GM19328 (cell line): ENCODE measurements around the gene GPC3.
"Not testable (repeated sequence)": the region's sequence is repeated elsewhere in the genome, so short reads cannot be mapped to it uniquely, and the experiment has no call there.

ENCODE experiments used
- ATAC-seq: cut with Tn5 transposase; IDR thresholded peaks from one replicate; pipeline ENCODE4 v1.9.1; 2021; ENCODE audit warnings: mild to moderate bottlenecking, moderate library complexity; ENCODE audit not compliant: unreplicated experiment

The GPC3 gene

DNA sequence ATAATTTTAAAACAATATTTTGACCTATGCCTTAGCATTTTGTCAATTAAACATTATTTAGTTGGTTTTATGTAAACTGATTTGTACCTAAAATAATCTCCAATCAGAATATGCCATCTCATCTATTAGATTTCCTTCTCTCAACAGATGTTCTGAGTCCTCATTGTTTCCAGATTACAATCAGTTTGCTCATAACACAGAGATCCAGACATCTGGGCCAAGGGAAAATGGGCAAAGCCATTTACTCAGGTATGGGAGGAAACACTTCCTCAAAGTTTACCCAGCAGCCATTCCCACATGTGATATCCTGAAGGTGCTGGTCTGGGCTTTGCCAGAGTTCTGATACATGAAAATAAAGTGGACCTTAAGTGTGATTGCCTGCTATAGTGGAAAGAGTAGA is 352.2 kb downstream of the GPC3 start:
- no peak for ATAC-seq

DNA sequence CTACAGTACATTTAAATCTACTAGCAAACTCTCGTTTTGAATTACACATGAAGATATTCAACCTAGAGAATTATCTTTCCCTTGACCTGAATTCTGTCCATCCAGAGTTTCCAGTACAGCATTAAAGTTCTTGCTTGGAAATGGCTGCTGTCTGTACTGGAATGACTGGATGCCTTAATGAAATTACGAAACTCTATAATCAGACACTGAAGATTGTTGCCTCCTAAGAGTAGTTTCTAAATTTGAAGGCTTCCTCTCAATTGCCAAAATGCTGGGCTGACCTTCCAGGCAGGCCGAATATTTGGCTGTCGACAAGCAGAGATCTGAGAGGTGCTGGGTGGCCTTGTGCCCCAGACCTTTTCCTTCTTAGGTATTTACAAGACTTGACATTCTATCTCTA is 355.0 kb downstream of the GPC3 start:
- no peak for ATAC-seq

- ATAC-seq: no peak
Observed at GRCh38 chrX:133627673-133628072, 357.7 kb downstream of the GPC3 start.

GRCh38 chrX:133621384-133621783 is 364.0 kb downstream of the GPC3 start:
- not testable (repeated sequence) for ATAC-seq

GRCh38 chrX:133611676-133612075 is 373.7 kb downstream of the GPC3 start:
- ATAC-seq: no peak

DNA sequence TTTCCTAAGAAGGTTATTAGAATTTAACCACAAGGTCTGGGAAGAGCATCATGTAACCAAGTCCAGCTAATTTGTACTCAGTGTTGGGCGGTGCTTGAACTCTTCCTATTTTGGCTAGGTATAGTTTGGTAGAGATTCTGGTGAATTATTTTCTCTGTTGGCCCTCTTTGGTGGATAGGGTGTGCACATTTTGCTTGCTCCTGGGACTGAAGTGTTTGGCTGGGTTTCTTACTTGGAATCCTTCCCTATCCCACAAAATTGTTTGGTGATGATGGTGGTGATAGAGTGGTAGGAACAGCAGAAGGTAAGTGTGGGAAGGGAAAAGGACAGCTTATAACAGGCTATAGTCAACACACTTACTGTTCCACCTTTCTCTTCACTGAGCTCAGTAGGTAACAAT is 375.3 kb downstream of the GPC3 start:
- ATAC-seq: no peak

DNA sequence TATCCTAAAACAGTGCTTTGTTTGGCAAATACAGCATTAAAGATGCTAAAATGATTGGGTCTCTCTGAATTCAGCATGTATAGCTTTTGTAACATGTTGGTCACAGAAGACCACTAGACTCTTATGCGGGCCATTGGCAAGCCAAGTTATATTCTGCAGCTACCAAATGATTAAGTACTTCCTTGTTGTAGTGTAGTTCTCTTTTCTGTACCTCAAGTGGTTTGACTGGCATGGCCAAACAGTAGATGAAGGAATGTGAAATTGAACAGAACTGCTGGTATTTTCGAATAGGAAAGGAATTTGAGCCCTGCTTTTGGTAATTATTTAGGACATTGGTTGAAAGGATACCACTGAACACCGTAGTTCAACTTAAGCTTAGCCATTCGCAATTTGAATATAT is 376.2 kb downstream of the GPC3 start:
- no peak for ATAC-seq

DNA sequence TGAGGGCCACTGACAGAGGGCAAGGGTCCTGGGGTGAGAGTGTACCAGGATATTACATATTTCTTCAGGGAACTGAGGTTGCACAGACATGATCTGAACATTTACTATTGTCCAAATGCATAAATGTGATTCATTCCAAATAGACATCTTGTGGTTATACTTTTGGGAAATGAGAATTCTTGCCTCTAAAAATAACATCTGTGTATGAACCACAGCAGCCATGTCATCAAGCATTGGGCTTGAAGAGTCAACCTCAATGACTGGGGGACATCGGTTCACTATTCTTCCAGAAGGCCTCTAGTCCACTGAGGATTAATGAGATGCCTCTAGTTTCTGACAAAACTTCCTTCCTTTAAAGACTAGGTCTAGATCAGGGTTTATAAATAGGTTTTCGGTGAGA is 377.0 kb downstream of the GPC3 start:
- no peak for ATAC-seq

- ATAC-seq: no peak
Observed at GRCh38 chrX:133607419-133608348, 377.7 kb downstream of the GPC3 start.

GRCh38 chrX:133606990-133607389 is 378.4 kb downstream of the GPC3 start:
- ATAC-seq: no peak

- ATAC-seq: no peak
Observed at GRCh38 chrX:133604801-133605200, 380.6 kb downstream of the GPC3 start.

DNA sequence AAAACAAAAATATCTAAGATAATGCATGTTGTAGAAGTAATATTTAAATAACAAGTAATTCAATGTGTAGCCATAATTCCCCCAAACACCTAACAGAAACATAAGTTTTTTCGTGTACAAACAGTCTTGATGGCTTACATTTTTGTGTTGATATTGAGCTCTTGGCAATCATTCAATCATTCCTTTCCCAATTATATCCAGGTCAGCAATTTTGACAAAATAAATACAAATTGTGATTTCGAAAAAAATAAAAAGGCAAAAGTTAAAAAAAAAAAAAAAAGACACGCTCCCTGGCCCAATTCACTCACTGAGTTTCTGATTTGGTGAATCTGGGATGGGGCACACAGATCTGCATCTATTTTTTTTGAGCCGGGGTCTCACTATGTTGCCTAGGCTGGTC is 382.5 kb downstream of the GPC3 start:
- ATAC-seq: no peak

DNA sequence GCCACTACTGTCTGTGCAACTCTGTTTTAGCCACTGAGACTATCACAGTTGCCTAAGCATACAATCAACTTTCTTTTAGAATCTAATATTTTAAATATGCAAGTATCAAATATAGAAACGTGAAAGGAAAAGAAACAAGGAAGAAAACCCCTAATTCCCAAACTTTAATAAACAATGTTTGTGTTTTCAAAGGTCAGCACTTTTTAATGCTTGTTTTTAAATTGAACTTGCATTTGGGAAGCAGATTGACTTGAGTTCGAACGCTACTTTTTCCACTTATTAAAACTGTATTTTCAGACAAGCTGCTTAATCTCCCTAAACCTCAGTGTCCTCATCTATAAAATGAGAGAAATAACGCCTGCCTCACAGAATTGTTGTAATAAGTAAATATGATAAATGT is 384.3 kb downstream of the GPC3 start:
- ATAC-seq: no peak

- no peak for ATAC-seq
Observed at GRCh38 chrX:133600536-133600935, 384.9 kb downstream of the GPC3 start.

DNA sequence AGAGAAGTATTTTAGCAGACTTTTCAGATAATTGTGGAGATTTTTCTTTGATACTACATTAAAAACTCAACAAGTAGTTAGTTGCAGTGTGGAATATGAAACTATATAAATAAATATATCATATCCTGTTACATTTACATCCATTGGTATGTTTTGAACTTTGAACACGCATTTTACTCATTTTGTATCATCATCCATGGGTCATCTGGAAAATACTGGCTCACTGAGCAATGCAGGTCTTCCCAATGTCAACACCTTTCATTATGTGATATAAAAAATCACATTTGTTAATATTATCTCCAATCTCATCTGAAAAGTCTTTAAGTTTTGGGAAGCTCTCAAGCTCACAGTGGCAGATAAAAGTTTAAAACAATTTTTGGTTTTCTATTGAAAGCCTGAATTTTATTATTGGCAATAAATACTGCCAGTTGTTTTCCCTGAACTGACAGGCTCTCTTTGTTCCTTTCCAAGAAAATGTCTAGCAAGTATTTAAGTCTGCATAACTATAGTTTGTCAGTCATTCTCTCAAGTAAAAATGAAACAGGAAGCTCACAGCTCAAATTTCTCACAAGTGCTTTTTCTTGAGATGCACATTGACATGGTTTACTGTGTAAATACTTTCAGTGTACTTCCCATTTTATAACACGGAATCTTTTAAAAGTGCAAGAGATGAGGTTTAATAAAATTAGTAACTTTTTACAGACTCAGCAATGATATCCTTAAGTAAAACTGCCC is 386.6 kb downstream of the GPC3 start:
- no peak for ATAC-seq

DNA sequence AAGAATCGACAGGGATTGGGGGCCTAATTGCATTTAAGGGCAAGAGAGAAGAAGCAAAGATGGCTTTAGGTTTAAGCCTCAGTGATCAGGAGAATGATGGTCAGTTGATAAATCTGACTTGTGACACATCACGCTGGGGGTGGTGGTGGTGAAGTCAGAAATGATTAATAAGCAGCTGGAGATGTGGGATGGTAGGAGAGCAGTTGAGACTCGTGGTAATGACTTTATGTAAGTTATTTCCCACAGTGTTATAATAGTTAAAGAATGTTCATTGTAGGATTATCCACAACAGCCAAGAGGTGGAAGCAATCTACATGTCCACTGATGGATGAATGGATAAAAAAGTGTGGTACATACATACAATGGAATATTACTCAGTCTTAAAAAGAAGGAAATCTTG is 391.2 kb downstream of the GPC3 start:
- no peak for ATAC-seq

- ATAC-seq: no peak
Observed at GRCh38 chrX:133593531-133593930, 391.9 kb downstream of the GPC3 start.

DNA sequence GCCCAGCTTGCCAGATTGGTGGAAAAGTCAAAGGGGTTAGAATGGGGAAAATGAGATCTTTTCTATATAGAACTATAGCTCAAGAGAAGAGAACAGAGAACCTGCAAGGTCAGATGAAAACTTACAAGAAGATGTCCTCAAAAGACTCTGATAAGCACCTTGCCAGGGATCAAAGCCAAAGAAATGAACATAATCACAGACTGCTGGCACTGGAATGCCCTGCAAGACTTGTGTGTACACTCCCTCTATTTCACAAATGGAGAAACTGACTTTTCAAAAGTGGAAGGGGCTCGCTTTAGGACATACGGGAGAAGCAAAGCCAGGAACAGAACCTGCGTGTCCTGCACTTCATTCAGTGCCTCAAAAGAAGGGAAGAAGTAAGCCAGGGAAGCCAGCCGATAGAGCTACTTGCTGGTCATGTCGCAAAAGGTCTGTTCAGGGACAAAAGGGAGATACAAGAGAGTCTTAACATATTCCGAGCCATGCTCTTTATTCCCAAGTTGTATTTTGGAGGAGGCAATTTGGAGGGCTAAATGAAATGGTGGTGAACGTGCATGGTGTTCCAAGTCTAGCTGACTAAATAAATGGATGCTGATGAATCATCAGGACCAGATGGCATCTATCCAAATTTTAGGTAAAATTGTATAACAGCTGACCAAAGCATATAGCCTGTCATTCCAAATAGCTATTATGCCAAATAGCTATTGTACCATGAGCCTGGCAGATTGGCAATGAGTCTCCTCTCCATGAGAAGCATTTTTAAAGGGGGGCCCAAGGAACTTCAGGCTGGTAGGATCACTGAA is 394.5 kb downstream of the GPC3 start:
- no peak for ATAC-seq

GRCh38 chrX:133588827-133589226 is 396.6 kb downstream of the GPC3 start:
- no peak for ATAC-seq

GRCh38 chrX:133587818-133588217 is 397.6 kb downstream of the GPC3 start:
- no peak for ATAC-seq

DNA sequence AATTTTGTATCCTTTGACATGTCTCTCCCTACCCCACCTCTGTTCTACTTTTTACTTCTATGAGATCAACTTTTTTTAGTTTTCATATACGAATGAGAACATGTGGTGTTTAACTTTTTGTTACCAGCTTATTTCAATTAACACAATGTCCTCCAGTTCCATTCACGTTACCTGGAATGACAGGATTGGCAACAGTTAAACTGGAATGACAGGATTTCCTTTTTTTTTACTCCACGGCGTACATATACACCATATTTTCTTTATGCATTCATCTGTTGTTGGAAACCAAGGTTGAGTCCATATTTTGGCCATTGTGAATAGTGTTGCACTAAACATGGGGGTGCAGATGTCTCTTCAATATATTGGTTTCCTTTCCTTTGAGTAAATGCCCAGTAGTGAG is 398.3 kb downstream of the GPC3 start:
- ATAC-seq: no peak
